K562 (cell line): ENCODE measurements around the gene PHACTR2. TPM values are rescaled to one million over a fixed set of nuclear protein-coding genes. Genes with fewer than 3 reads are reported as not detected.

ENCODE experiments used
- BHLHE40 ChIP-seq: IDR thresholded peaks from 2 replicates; pipeline ENCODE4 v1.6.1; 2011; ENCODE audit warnings: low read length, improper control_type of control experiment
- C11orf30 ChIP-seq: fragments of 450-650 bp; IDR thresholded peaks from 2 replicates; pipeline ENCODE4 v1.6.1; 2016; ENCODE audit warnings: low read depth, mild to moderate bottlenecking
- E2F5 ChIP-seq: sonication (generic); formaldehyde crosslinking; IDR thresholded peaks from 2 replicates; pipeline ENCODE4 v1.8.0; 2022; ENCODE audit warnings: mild to moderate bottlenecking, missing genetic modification reagents
- EP300 ChIP-seq: IDR thresholded peaks from 2 replicates; pipeline ENCODE4 v1.6.1; 2012; ENCODE audit warnings: low read length, improper control_type of control experiment
- FOXA1 ChIP-seq: fragments of 450-650 bp; IDR thresholded peaks from 2 replicates; pipeline ENCODE4 v1.6.1; 2016; ENCODE audit warnings: mild to moderate bottlenecking, borderline replicate concordance
- SMARCA4 ChIP-seq: fragments of 450-650 bp; IDR thresholded peaks from 2 replicates; pipeline ENCODE4 v1.6.1; 2016
- SNAPC5 ChIP-seq: fragments of 250-450 bp; sonication (Bioruptor Pico); IDR thresholded peaks from 2 replicates; pipeline ENCODE4 v1.8.0; 2021; ENCODE audit warnings: moderate library complexity, mild to moderate bottlenecking, inconsistent platforms
- STAG1 ChIP-seq: sonication (generic); formaldehyde crosslinking; IDR thresholded peaks from 2 replicates; pipeline ENCODE4 v1.5.0; 2020; ENCODE audit warnings: missing genetic modification reagents, borderline replicate concordance
- TBL1XR1 ChIP-seq, 2 experiments: IDR thresholded peaks; 2 replicates each; pipeline ENCODE4 v1.6.1; 2012; ENCODE audit warnings: improper control_type of control experiment in 2 of 2, low read length in 2 of 2, mild to moderate bottlenecking in 1 of 2
- THRA ChIP-seq: fragments of 450-650 bp; IDR thresholded peaks from 2 replicates; pipeline ENCODE4 v1.6.1; 2017; ENCODE audit warnings: mild to moderate bottlenecking, moderate library complexity
- ZBTB12 ChIP-seq: fragments of 250-450 bp; sonication (Bioruptor Pico); IDR thresholded peaks from 2 replicates; pipeline ENCODE4 v1.4.0; 2020
- ZFP36 ChIP-seq: fragments of 150-350 bp; IDR thresholded peaks from 2 replicates; pipeline ENCODE4 v1.6.1; 2018; ENCODE audit warnings: low read length, low read depth; ENCODE audit not compliant: partially characterized antibody
- polyA plus RNA-seq, 8 experiments: library from polyadenylated mRNA; depleted of rRNA in 4 of 8; stranded (reverse) in 5 of 8; unstranded in 3 of 8; fragments of >200 nt; fragmentation: Nextera tagmentation in 2 of 8; fragmentation: Illumina TruSeq in 1 of 8; extraction: Ambion mirVana in 2 of 8; extraction: Trizol in 1 of 8; gene quantifications; 2 replicates each; pipeline versions ENCODE4 v1.2.1 to v1.2.3, GENCODE V29; 2011 to 2014; ENCODE audit warnings: inconsistent platforms in 1 of 8, missing spikeins in 1 of 8
- total RNA-seq, 7 experiments: library from RNA; depleted of rRNA in 6 of 7; stranded (reverse); fragments of >200 nt in 6 of 7; fragmentation: Illumina TruSeq in 2 of 7; extraction: Trizol in 2 of 7; gene quantifications; 2 replicates each; pipeline versions ENCODE4 v1.2.1 to v1.2.3, GENCODE V29; 2011 to 2021; ENCODE audit warnings: low replicate concordance in 1 of 7

The PHACTR2 gene
- total and polyA plus RNA-seq, 9 of the 15 experiments (the other 6 are each of a cell fraction or from before 2014, with no cell fraction given), result 5.3 to 52.5 (median 22.9) TPM

GRCh38 chr6:143747347-143747842 lies 69.6 kb downstream of the PHACTR2 start (continued):
- TF ChIP-seq THRA (no peak), ZBTB12 (no peak), E2F5 (CRISPR knock-in tag) (0 out of 2 replicates have a peak, but pooled peaks have one; percentile 27), STAG1 (CRISPR knock-in tag) (no peak), ZFP36 (no peak), TBL1XR1 (IDR thresholded peaks at IDR 0.05; ENCODE audit: low read length in 2 of 2) (no peak), EP300 (peak; percentile 51; the same call in 1 of the 2 replicates), SNAPC5 (no peak), C11orf30 (peak; percentile 47; the same call in 1 of the 2 replicates), SMARCA4 (no peak), FOXA1 (no peak), BHLHE40 (peak; percentile 71)
